Loucy (cell line): ENCODE results near the gene MPHOSPH9.

Experiments
- EZH2phosphoT487 ChIP-seq: fragments of 200-600 bp; IDR thresholded peaks from 2 replicates; pipeline ENCODE4 v1.6.1; 2018; ENCODE audit warnings: antibody characterized with exemption, mild to moderate bottlenecking, moderate library complexity, borderline replicate concordance
- TF ChIP-seq, protein P1 (sequence below): fragments of 200-600 bp; sonication (generic); conservative IDR thresholded peaks from 2 replicates; pipeline ENCODE4 v1.5.1; 2014; ENCODE audit warnings: mild to moderate bottlenecking, antibody characterized with exemption, low read length

DNA sequence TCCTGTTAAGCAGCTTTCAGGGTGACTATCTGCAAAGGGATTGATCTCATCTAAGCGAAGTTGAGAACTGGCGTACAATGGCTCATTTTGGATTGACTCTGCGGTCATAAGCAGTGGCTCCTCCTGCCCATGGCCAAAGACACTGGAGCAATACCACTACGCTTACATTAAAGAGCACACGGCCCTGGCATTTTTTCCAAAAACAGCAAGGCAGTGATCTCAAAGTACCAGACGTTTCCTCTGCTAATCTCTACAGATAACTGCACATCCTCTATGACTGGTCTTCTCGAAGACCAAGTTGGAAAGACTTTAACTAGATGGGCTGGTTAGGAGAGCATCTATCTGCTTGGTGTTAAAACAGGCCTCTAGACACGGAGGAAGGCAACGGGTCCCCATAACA, 84.7 kb downstream of the MPHOSPH9 start:
- TF ChIP-seq, protein P1, sequence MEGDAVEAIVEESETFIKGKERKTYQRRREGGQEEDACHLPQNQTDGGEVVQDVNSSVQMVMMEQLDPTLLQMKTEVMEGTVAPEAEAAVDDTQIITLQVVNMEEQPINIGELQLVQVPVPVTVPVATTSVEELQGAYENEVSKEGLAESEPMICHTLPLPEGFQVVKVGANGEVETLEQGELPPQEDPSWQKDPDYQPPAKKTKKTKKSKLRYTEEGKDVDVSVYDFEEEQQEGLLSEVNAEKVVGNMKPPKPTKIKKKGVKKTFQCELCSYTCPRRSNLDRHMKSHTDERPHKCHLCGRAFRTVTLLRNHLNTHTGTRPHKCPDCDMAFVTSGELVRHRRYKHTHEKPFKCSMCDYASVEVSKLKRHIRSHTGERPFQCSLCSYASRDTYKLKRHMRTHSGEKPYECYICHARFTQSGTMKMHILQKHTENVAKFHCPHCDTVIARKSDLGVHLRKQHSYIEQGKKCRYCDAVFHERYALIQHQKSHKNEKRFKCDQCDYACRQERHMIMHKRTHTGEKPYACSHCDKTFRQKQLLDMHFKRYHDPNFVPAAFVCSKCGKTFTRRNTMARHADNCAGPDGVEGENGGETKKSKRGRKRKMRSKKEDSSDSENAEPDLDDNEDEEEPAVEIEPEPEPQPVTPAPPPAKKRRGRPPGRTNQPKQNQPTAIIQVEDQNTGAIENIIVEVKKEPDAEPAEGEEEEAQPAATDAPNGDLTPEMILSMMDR: no peak
- no peak for TF ChIP-seq EZH2phosphoT487
